ENCODE measurements around the gene SLC41A1. TPM values are rescaled to one million over a fixed set of nuclear protein-coding genes. Genes with fewer than 3 reads are reported as not detected.

SLC41A1 gene
- total and polyA plus RNA-seq, 2 donors (not counting 1 experiment from before 2014, with no cell fraction given): 15.8 to 24.2 TPM

DNA sequence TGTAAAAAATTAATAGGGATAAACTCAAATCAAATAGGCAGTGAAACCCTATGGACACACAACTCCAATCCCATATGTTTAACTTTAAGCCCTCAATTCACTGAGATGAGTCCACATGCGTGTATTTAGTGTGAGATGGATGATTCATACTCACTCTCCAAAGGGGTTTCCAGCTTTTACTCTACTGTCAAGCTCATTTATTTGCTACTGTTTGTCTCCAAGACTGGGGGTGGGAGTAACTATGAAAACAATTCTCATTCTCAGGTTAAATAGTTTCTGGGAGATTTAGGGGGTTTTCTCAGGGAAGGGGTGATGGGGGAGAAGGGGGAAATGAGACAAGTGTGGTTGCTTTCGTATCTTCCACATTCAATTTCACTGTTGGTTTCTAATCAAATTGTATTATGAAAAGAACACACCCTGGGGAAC is 40.4 kb downstream of the SLC41A1 start:
- H3K4me1 Mint-ChIP-seq: peaks cover 45% of the 10 kb centered on the region
- peak overlapping the region; percentile 95 for H3K4me2 ChIP-seq (replicated peaks; ENCODE audit: low read depth, low read length, poor library complexity, severe bottlenecking)
- no peaks in the 10 kb centered on the region for H3K9me3 Mint-ChIP-seq (ENCODE audit: insufficient read depth)
- H3K4me1 ChIP-seq (ENCODE audit: control insufficient read depth in 2 of 2, insufficient read depth in 2 of 2, low read length in 2 of 2): peaks cover 38 to 40% of the 10 kb centered on the region in 2 donors
- H2AFZ ChIP-seq (ENCODE audit: insufficient read depth, low read depth, low read length, poor library complexity, severe bottlenecking): no peak overlapping the region
- peak overlapping the region; percentile 53 for H3K27ac Mint-ChIP-seq
- ATAC-seq (ENCODE audit: low read depth): no peak
- DNase-seq: peak; percentile 74
- peak overlapping the region; percentile 98 for H3K4me3 Mint-ChIP-seq
- H3K27me3 ChIP-seq (replicated peaks in 1 of 4; ENCODE audit: control extremely low read depth in 1 of 4, control insufficient read depth in 3 of 4, insufficient read depth in 4 of 4, low read length in 3 of 4): no peaks in the 10 kb centered on the region
- H3K79me2 ChIP-seq (ENCODE audit: control insufficient read depth, insufficient read depth, low read length): peaks cover 33% of the 10 kb centered on the region
- TF ChIP-seq CTCF (IDR thresholded peaks at IDR 0.05) (no peak), EZH2 (IDR thresholded peaks at IDR 0.05; ENCODE audit: borderline replicate concordance, insufficient read depth, low read depth, low read length, poor library complexity, severe bottlenecking) (no peak)
- peaks cover 3 to 39% of the 10 kb centered on the region in 2 experiments for H3K36me3 ChIP-seq (replicated peaks in 1 of 2; ENCODE audit: control extremely low read depth in 1 of 2, control insufficient read depth in 1 of 2, extremely low read depth in 1 of 2, insufficient read depth in 2 of 2, low read length in 1 of 2)
- intact Hi-C loops (cut with micrococcal nuclease): loop anchor here (5.0 to 10.0 kb wide), 2 partner anchors 35 to 648 kb away; partner anchors contain the start of gene RBBP5
- no peaks in the 10 kb centered on the region for H3K27me3 Mint-ChIP-seq
- ChIA-PET CTCF (interaction anchor here (0.6 to 2.1 kb wide), 3 partner anchors 19 to 149 kb away, joined by 4 to 6 read pairs (median 6); no protein-coding TSS in a partner anchor), POLR2A (interaction anchor here (0.7 to 1.0 kb wide), 3 partner anchors 12 to 49 kb away, joined by 3 to 9 read pairs (median 4); partner anchors contain the start of gene NUCKS1)
- WGBS (ENCODE audit: insufficient coverage): no CpG with 5 or more reads among the region's 2 CpGs
- peak overlapping the region; percentile 2 for H3K9ac ChIP-seq (ENCODE audit: low read length)
- H4K20me1 ChIP-seq (ENCODE audit: control insufficient read depth, insufficient read depth, low read length, poor library complexity, severe bottlenecking): no peaks in the 10 kb centered on the region
- H3K9me3 ChIP-seq (ENCODE audit: control extremely low read depth in 1 of 3, control insufficient read depth in 2 of 3, insufficient read depth in 1 of 3, low read length in 2 of 3): peaks cover 0 to 6% (median 0%) of the 10 kb centered on the region in 3 donors
- H3K4me3 ChIP-seq (ENCODE audit: control extremely low read depth in 1 of 5, extremely low read depth in 1 of 5, insufficient read depth in 1 of 5, low read depth in 2 of 5, low read length in 4 of 5): no peak overlapping the region
- peak overlapping the region; percentile 93 to 96 for H3K27ac ChIP-seq (ENCODE audit: low read length in 2 of 2)

DNA sequence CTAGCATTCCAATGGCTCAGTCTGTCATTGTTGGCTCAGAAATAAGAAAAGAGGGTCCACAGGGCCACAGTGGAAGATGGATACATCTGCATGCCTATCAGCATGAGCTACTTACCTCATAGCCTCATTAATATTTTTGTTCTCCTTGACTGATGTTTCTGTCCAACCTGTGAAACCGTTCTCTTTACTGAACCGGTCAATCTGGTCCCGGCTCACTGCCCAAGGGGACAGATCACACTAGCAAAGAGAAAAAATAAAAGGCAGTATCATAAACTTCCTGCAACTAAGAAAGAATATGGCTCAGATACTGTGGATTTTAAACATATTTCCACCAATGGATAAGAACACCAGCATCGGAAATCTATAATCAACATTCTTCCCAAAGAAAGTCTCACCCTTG is 42.4 kb downstream of the SLC41A1 start:
- TF ChIP-seq EZH2 (IDR thresholded peaks at IDR 0.05; ENCODE audit: borderline replicate concordance, insufficient read depth, low read depth, low read length, poor library complexity, severe bottlenecking): no peak
- TF ChIP-seq CTCF (IDR thresholded peaks at IDR 0.05): no peak
- Mint-ChIP-seq H3K4me3 (no peak overlapping the region), H3K27me3 (no peaks in the 10 kb centered on the region), H3K27ac (peak overlapping the region; percentile 74), H3K4me1 (peaks cover 41% of the 10 kb centered on the region), H3K9me3 (ENCODE audit: insufficient read depth) (no peaks in the 10 kb centered on the region)
- intact Hi-C loops (cut with micrococcal nuclease): loop anchor here (5.0 to 10.0 kb wide), 2 partner anchors 33 to 646 kb away; partner anchors contain the start of gene RBBP5
- ChIA-PET CTCF (no interaction called here), POLR2A (no interaction called here)
- Histone ChIP-seq H4K20me1 (ENCODE audit: control insufficient read depth, insufficient read depth, low read length, poor library complexity, severe bottlenecking) (no peaks in the 10 kb centered on the region), H3K4me2 (replicated peaks; ENCODE audit: low read depth, low read length, poor library complexity, severe bottlenecking) (no peak overlapping the region), H3K4me3 (ENCODE audit: control extremely low read depth in 1 of 5, extremely low read depth in 1 of 5, insufficient read depth in 1 of 5, low read depth in 2 of 5, low read length in 4 of 5) (no peak overlapping the region), H3K9ac (ENCODE audit: low read length) (no peak overlapping the region), H2AFZ (ENCODE audit: insufficient read depth, low read depth, low read length, poor library complexity, severe bottlenecking) (no peak overlapping the region), H3K27me3 (replicated peaks in 1 of 4; ENCODE audit: control extremely low read depth in 1 of 4, control insufficient read depth in 3 of 4, insufficient read depth in 4 of 4, low read length in 3 of 4) (no peaks in the 10 kb centered on the region), H3K4me1 (ENCODE audit: control insufficient read depth in 2 of 2, insufficient read depth in 2 of 2, low read length in 2 of 2) (peaks cover 34 to 36% of the 10 kb centered on the region in 2 donors), H3K9me3 (ENCODE audit: control extremely low read depth in 1 of 3, control insufficient read depth in 2 of 3, insufficient read depth in 1 of 3, low read length in 2 of 3) (peaks cover 0 to 6% (median 0%) of the 10 kb centered on the region in 3 donors), H3K79me2 (ENCODE audit: control insufficient read depth, insufficient read depth, low read length) (peaks cover 23% of the 10 kb centered on the region), H3K27ac (ENCODE audit: low read length in 2 of 2) (peak overlapping the region in 1 of 2 donors; percentile 96), H3K36me3 (replicated peaks in 1 of 2; ENCODE audit: control extremely low read depth in 1 of 2, control insufficient read depth in 1 of 2, extremely low read depth in 1 of 2, insufficient read depth in 2 of 2, low read length in 1 of 2) (peaks cover 3 to 47% of the 10 kb centered on the region in 2 experiments)
- 77% methylated on average over 3 of the region's 4 CpGs for WGBS (ENCODE audit: insufficient coverage)
- ATAC-seq (ENCODE audit: low read depth) (no peak), DNase-seq (no peak)

All from B cell (primary cell).